KMS-11 (cell line): ENCODE data around the gene GRAMD2B.
"Not testable (repeated sequence)": the region's sequence is repeated elsewhere in the genome, so short reads cannot be mapped to it uniquely, and the experiment has no call there.

ENCODE experiments used
- H2AFZ ChIP-seq: fragments of 200-600 bp; sonication (generic); 2 replicates; pipeline ENCODE4 v1.6.1; 2016; ENCODE audit warnings: antibody characterized with exemption, mixed run types, low read depth
- H3K27ac ChIP-seq: fragments of 200-600 bp; sonication (generic); 2 replicates; pipeline ENCODE4 v1.6.1; 2016; ENCODE audit warnings: mild to moderate bottlenecking, mixed run types
- H3K27me3 ChIP-seq: fragments of 200-600 bp; sonication (generic); 2 replicates; pipeline ENCODE4 v1.6.1; 2017; ENCODE audit warnings: mild to moderate bottlenecking, low read depth, mixed run types, moderate library complexity; ENCODE audit not compliant: insufficient read depth
- H3K36me3 ChIP-seq: fragments of 200-600 bp; sonication (generic); 2 replicates; pipeline ENCODE4 v1.6.1; 2017; ENCODE audit warnings: mild to moderate bottlenecking, mixed run types; ENCODE audit not compliant: insufficient read depth
- H3K4me1 ChIP-seq: fragments of 200-600 bp; sonication (generic); 2 replicates; pipeline ENCODE4 v1.6.1; 2016; ENCODE audit warnings: mild to moderate bottlenecking, low read depth, mixed run types; ENCODE audit not compliant: poor library complexity, severe bottlenecking
- H3K4me2 ChIP-seq: fragments of 200-600 bp; sonication (generic); 2 replicates; pipeline ENCODE4 v1.7.0; 2016; ENCODE audit warnings: mild to moderate bottlenecking, mixed run types
- H3K4me3 ChIP-seq: fragments of 200-600 bp; sonication (generic); IDR thresholded peaks from 2 replicates; pipeline ENCODE4 v1.6.1; 2017; ENCODE audit warnings: low read depth, low read length, mixed read lengths; ENCODE audit not compliant: insufficient read depth
- H3K79me2 ChIP-seq: fragments of 200-600 bp; sonication (generic); 2 replicates; pipeline ENCODE4 v1.6.1; 2016; ENCODE audit warnings: low read depth, mixed run types; ENCODE audit not compliant: insufficient read depth
- H3K9ac ChIP-seq: fragments of 200-600 bp; sonication (generic); 2 replicates; pipeline ENCODE4 v1.6.1; 2016; ENCODE audit warnings: mild to moderate bottlenecking, mixed run types
- H4K20me1 ChIP-seq: fragments of 200-600 bp; sonication (generic); 2 replicates; pipeline ENCODE4 v1.6.1; 2016; ENCODE audit warnings: mild to moderate bottlenecking, mixed run types; ENCODE audit not compliant: insufficient read depth
- CTCF ChIP-seq: fragments of 200-600 bp; sonication (generic); conservative IDR thresholded peaks from 2 replicates; pipeline ENCODE4 v1.6.1; 2017; ENCODE audit warnings: low read depth, mild to moderate bottlenecking, antibody characterized with exemption, low read length, moderate library complexity, mixed read lengths

GRAMD2B gene

GRCh38 chr5:126516852-126517251 lies 93.6 kb downstream of the GRAMD2B start:
- no peak overlapping the region for H3K27ac ChIP-seq

GRCh38 chr5:126519223-126519622 lies 96.0 kb downstream of the GRAMD2B start:
- not testable (repeated sequence) for H3K4me3 ChIP-seq, H2AFZ ChIP-seq, H3K27me3 ChIP-seq, H4K20me1 ChIP-seq, H3K27ac ChIP-seq, H3K9ac ChIP-seq, H3K36me3 ChIP-seq, H3K79me2 ChIP-seq, H3K4me2 ChIP-seq, H3K4me1 ChIP-seq

More at GRCh38 chr5:126516852-126517251, 93.6 kb downstream of the GRAMD2B start:
- Histone ChIP-seq H3K4me2 (no peak overlapping the region), H3K4me1 (no peaks in the 10 kb centered on the region), H3K9ac (no peak overlapping the region), H3K79me2 (no peaks in the 10 kb centered on the region), H4K20me1 (no peaks in the 10 kb centered on the region), H3K4me3 (no peak overlapping the region), H3K27me3 (no peaks in the 10 kb centered on the region), H2AFZ (no peak overlapping the region), H3K36me3 (no peaks in the 10 kb centered on the region)
- TF ChIP-seq CTCF, result no peak

- Histone ChIP-seq H3K4me2 (no peak overlapping the region), H3K27me3 (no peaks in the 10 kb centered on the region), H3K79me2 (no peaks in the 10 kb centered on the region), H3K27ac (no peak overlapping the region), H3K4me3 (no peak overlapping the region), H3K36me3 (no peaks in the 10 kb centered on the region), H2AFZ (no peak overlapping the region), H4K20me1 (no peaks in the 10 kb centered on the region), H3K9ac (no peak overlapping the region), H3K4me1 (no peaks in the 10 kb centered on the region)
- TF ChIP-seq CTCF, result no peak
Measured at GRCh38 chr5:126519637-126520592, 96.7 kb downstream of the GRAMD2B start.

- H3K36me3 ChIP-seq, result no peaks in the 10 kb centered on the region
- H3K79me2 ChIP-seq, result no peaks in the 10 kb centered on the region
- no peak overlapping the region for H3K9ac ChIP-seq
- H3K4me1 ChIP-seq, result no peaks in the 10 kb centered on the region
- no peaks in the 10 kb centered on the region for H3K27me3 ChIP-seq
- H4K20me1 ChIP-seq, result no peaks in the 10 kb centered on the region
- H3K4me2 ChIP-seq, result no peak overlapping the region
- no peak overlapping the region for H3K4me3 ChIP-seq
- H2AFZ ChIP-seq, result no peak overlapping the region
- no peak overlapping the region for H3K27ac ChIP-seq
- no peak for TF ChIP-seq CTCF
Measured at GRCh38 chr5:126520593-126520953, 97.4 kb downstream of the GRAMD2B start.

- Histone ChIP-seq H3K27me3 (no peaks in the 10 kb centered on the region), H4K20me1 (no peaks in the 10 kb centered on the region), H3K4me2 (no peak overlapping the region), H3K9ac (no peak overlapping the region), H3K79me2 (no peaks in the 10 kb centered on the region), H3K4me3 (no peak overlapping the region), H3K4me1 (no peaks in the 10 kb centered on the region), H3K36me3 (no peaks in the 10 kb centered on the region), H2AFZ (no peak overlapping the region), H3K27ac (no peak overlapping the region)
- no peak for TF ChIP-seq CTCF
Measured at GRCh38 chr5:126521130-126521529, 97.9 kb downstream of the GRAMD2B start.
